Heart left ventricle (tissue), 16 donors: ENCODE measurements around the gene NOTCH4. TPM values are rescaled to one million over a fixed set of nuclear protein-coding genes. Genes with fewer than 3 reads are reported as not detected.

Experiments
- ATAC-seq, 4 donors: fragments of 200-7000 bp; cut with Tn5 transposase; one replicate each; pipeline ENCODE4 v1.9.1; 2020 to 2022; ENCODE audit warnings: moderate library complexity in 4 of 4, mild to moderate bottlenecking in 3 of 4, moderate number of reproducible peaks in 1 of 4
- DNase-seq, 5 donors: peaks; one replicate each; pipeline ENCODE4 v3.0.0-alpha.2; 2020
- H3K27ac ChIP-seq, 12 donors: fragments of 200-600 bp; sonication (generic) in 4 of 12; one replicate each; pipeline versions ENCODE4 v1.5.0 to v1.8.0; 2016 to 2022; ENCODE audit warnings: mild to moderate bottlenecking in 2 of 12
- H3K27me3 ChIP-seq, 9 donors: fragments of 200-600 bp; sonication (generic) in 2 of 9; one replicate each; pipeline versions ENCODE4 v1.5.1 to v1.8.0; 2016 to 2022; ENCODE audit warnings: mild to moderate bottlenecking in 3 of 9
- H3K36me3 ChIP-seq, 9 donors: fragments of 200-600 bp; sonication (generic) in 2 of 9; one replicate each; pipeline versions ENCODE4 v1.5.0 to v1.8.0; 2018 to 2022; ENCODE audit warnings: mild to moderate bottlenecking in 2 of 9
- H3K4me1 ChIP-seq, 12 donors: fragments of 200-600 bp; sonication (generic) in 4 of 12; one replicate each; pipeline versions ENCODE4 v1.5.0 to v1.8.0; 2016 to 2022; ENCODE audit warnings: mild to moderate bottlenecking in 3 of 12
- H3K4me3 ChIP-seq, 12 donors: fragments of 200-600 bp; sonication (generic) in 4 of 12; one replicate each; pipeline versions ENCODE4 v1.5.0 to v1.8.0; 2017 to 2022; ENCODE audit warnings: mild to moderate bottlenecking in 9 of 12, moderate library complexity in 4 of 12
- H3K9me3 ChIP-seq, 12 donors: fragments of 200-600 bp; sonication (generic) in 4 of 12; one replicate each; pipeline versions ENCODE4 v1.5.0 to v1.8.0; 2016 to 2022; ENCODE audit warnings: mild to moderate bottlenecking in 1 of 12
- CTCF ChIP-seq, 12 donors: fragments of 200-600 bp; sonication (generic) in 4 of 12; IDR thresholded peaks; one replicate each; pipeline versions ENCODE4 v1.5.0 to v1.8.0; 2018 to 2022; ENCODE audit warnings: antibody characterized with exemption in 12 of 12, mild to moderate bottlenecking in 5 of 12
- POLR2A ChIP-seq, 2 donors: fragments of 450-650 bp; IDR thresholded peaks; one replicate each; pipeline ENCODE4 v1.6.1; 2017; ENCODE audit warnings: antibody characterized with exemption in 2 of 2, mild to moderate bottlenecking in 2 of 2, moderate library complexity in 2 of 2
- WGBS, 4 donors: extraction: QIAGEN DNeasy Blood & Tissue Kit in 2 of 4; methylation state at CpG; one replicate each; pipeline versions ENCODE4 v1.1.5 to v1.1.7; 2013 to 2018; 5-methylcytosine and 5-hydroxymethylcytosine counted together
- intact Hi-C, 10 donors: fragments of 100-400 bp; cut with DNase I; formaldehyde crosslinking; loops; one replicate each; pipeline versions ENCODE4 v1.11.1 to v1.14.2; 2022
- polyA plus RNA-seq, 2 donors: library from polyadenylated mRNA; stranded (reverse); fragments of 200-250 nt; gene quantifications; one replicate each; pipeline ENCODE4 v1.2.3, GENCODE V29; 2013
- total RNA-seq, 9 donors: library from RNA; depleted of rRNA in 2 of 9; stranded (reverse); fragments of >200 nt in 2 of 9; fragmentation: NEBNext Ultra II Directional in 3 of 9; extraction: Animal tissue kit (Norgen Biotek cat#: 25700) in 3 of 9; gene quantifications; one replicate each; pipeline versions ENCODE4 v1.1.0 to v1.2.4, GENCODE V29; 2016 to 2023
- donor health status: ischemic (EF 13 %, LVEDD 7.1; RV severe dilation, severe dysfunction).
- donor health status: healthy with polysubstance abuse.
- donor health status: DM: no; HTN: yes; CAD: no.
- donor health status: DM: no; HTN: no; CAD: no.
- donor health status: ischemic (EF 25% LVEDD 6.9; RV normal size, moderate dysfunction).
- donor health status: ischemic (EF 25% LVEDD 5.7; RV mildly dilated, moderate dysfunction).
- donor health status: healthy.
- donor health status: DM: yes; HTN: yes; CAD: no.
- donor health status: ischemic (EF 35%, LVEDD 5.7; RV mildly dilated, moderate dysfunction).
- donor health status: nonischemic (EF 11% LVEDD 7.7; RV severe dilation, severe dysfunction).
- donor health status: DM: yes; HTN: yes; CAD: no.
- donor health status: PGD.
- donor health status: ischemic (EF 29% LVEDD 5.4; RV normal size, mild dysfunction).
- donor health status: nonischemic (EF 23%, LVEDD 6.1; RV moderate dilation, normal function).

The NOTCH4 gene
- total and polyA plus RNA-seq, 11 donors: 15.8 to 55.5 (median 24.9) TPM

GRCh38 chr6:32174416-32174815 lies 49.5 kb downstream of the NOTCH4 start:
- Histone ChIP-seq H3K4me3 (peak overlapping the region in 5 of 12 donors; percentile 81 to 98 (median 88)), H3K36me3 (peaks cover 0 to 23% (median 19%) of the 10 kb centered on the region in 9 donors), H3K4me1 (peaks cover 5 to 48% (median 29%) of the 10 kb centered on the region in 12 donors), H3K9me3 (no peaks in the 10 kb centered on the region), H3K27me3 (no peaks in the 10 kb centered on the region), H3K27ac (no peak overlapping the region)
- ATAC-seq (no peak), DNase-seq (no peak)
- 82 to 90% (median 83%) methylated on average over 1 of the region's 1 CpG for WGBS, 4 donors
- intact Hi-C loops: loop anchor here in 2 of 10 donors (10.0 kb wide), 1 partner anchor 510 kb away; the partner anchor contains the start of genes C6orf47 (in 2 of the 2), CSNK2B (in 2 of the 2), GPANK1 (in 2 of the 2) and LY6G5B (in 2 of the 2)
- TF ChIP-seq CTCF (IDR thresholded peaks at IDR 0.05): no peak
- TF ChIP-seq POLR2A (IDR thresholded peaks at IDR 0.05): no peak

- ATAC-seq (no peak), DNase-seq (no peak)
- H3K4me3 ChIP-seq: no peak overlapping the region
- no peaks in the 10 kb centered on the region for H3K9me3 ChIP-seq
- H3K4me1 ChIP-seq: peaks cover 5 to 39% (median 22%) of the 10 kb centered on the region in 12 donors
- H3K27me3 ChIP-seq: no peaks in the 10 kb centered on the region
- intact Hi-C loops: loop anchor here in 2 of 10 donors (10.0 kb wide), 1 partner anchor 508 kb away; the partner anchor contains the start of genes C6orf47 (in 2 of the 2), CSNK2B (in 2 of the 2), GPANK1 (in 2 of the 2) and LY6G5B (in 2 of the 2)
- no peak overlapping the region for H3K27ac ChIP-seq
- WGBS, 4 donors: 80 to 88% (median 84%) methylated on average over 4 of the region's 4 CpGs
- no peak for TF ChIP-seq CTCF (IDR thresholded peaks at IDR 0.05)
- no peak for TF ChIP-seq POLR2A (IDR thresholded peaks at IDR 0.05)
- peaks cover 0 to 33% (median 31%) of the 10 kb centered on the region in 9 donors for H3K36me3 ChIP-seq
Observed at GRCh38 chr6:32173051-32173727, 50.7 kb downstream of the NOTCH4 start.

GRCh38 chr6:32171234-32171633 lies 52.6 kb downstream of the NOTCH4 start:
- intact Hi-C loops: loop anchor here in 2 of 10 donors (10.0 kb wide), 1 partner anchor 506 kb away; the partner anchor contains the start of genes C6orf47 (in 2 of the 2), CSNK2B (in 2 of the 2), GPANK1 (in 2 of the 2) and LY6G5B (in 2 of the 2)
- WGBS, 4 donors: 91 to 96% (median 94%) methylated on average over 6 of the region's 6 CpGs
- Histone ChIP-seq H3K9me3 (no peaks in the 10 kb centered on the region), H3K4me1 (peaks cover 0 to 28% (median 12%) of the 10 kb centered on the region in 12 donors), H3K4me3 (no peak overlapping the region), H3K27me3 (no peaks in the 10 kb centered on the region), H3K36me3 (peaks cover 0 to 53% (median 49%) of the 10 kb centered on the region in 9 donors), H3K27ac (no peak overlapping the region)
- DNase-seq (no peak), ATAC-seq (no peak)
- TF ChIP-seq CTCF (IDR thresholded peaks at IDR 0.05): no peak
- TF ChIP-seq POLR2A (IDR thresholded peaks at IDR 0.05): no peak

GRCh38 chr6:32170294-32170693 lies 53.6 kb downstream of the NOTCH4 start:
- no peak for DNase-seq
- peaks cover 0 to 25% (median 9%) of the 10 kb centered on the region in 12 donors for H3K4me1 ChIP-seq
- TF ChIP-seq CTCF (IDR thresholded peaks at IDR 0.05): no peak
- TF ChIP-seq POLR2A (IDR thresholded peaks at IDR 0.05): no peak
- H3K36me3 ChIP-seq: peaks cover 0 to 60% (median 55%) of the 10 kb centered on the region in 9 donors
- H3K9me3 ChIP-seq: no peaks in the 10 kb centered on the region
- intact Hi-C loops: loop anchor here in 2 of 10 donors (10.0 kb wide), 1 partner anchor 505 kb away; the partner anchor contains the start of genes C6orf47 (in 2 of the 2), CSNK2B (in 2 of the 2), GPANK1 (in 2 of the 2) and LY6G5B (in 2 of the 2)
- H3K4me3 ChIP-seq: no peak overlapping the region
- H3K27ac ChIP-seq: no peak overlapping the region
- WGBS, 4 donors: 92 to 96% (median 93%) methylated on average over 10 to 11 of the region's 11 CpGs
- ATAC-seq: no peak
- H3K27me3 ChIP-seq: no peaks in the 10 kb centered on the region
